ENCODE data around the gene TENM3. TPM values are rescaled to one million over a fixed set of nuclear protein-coding genes. Genes with fewer than 3 reads are reported as not detected.

The TENM3 gene
- total and polyA plus RNA-seq, 12 donors = 2.6 to 54.4 (median 42.8) TPM

GRCh38 chr4:182346250-182346649 lies 103.0 kb downstream of the TENM3 start:
- Histone ChIP-seq H3K4me1 (replicated peaks in 1 of 2) (peaks cover 0 to 4% of the 10 kb centered on the region in 2 donors), H3K27me3 (no peaks in the 10 kb centered on the region), H3K4me3 (no peak overlapping the region), H3K36me3 (replicated peaks in 1 of 2) (no peaks in the 10 kb centered on the region), H3K9me3 (replicated peaks in 1 of 3) (no peaks in the 10 kb centered on the region), H3K27ac (no peak overlapping the region)
- TF ChIP-seq POLR2A (IDR thresholded peaks at IDR 0.05) = no peak
- TF ChIP-seq, protein P1, sequence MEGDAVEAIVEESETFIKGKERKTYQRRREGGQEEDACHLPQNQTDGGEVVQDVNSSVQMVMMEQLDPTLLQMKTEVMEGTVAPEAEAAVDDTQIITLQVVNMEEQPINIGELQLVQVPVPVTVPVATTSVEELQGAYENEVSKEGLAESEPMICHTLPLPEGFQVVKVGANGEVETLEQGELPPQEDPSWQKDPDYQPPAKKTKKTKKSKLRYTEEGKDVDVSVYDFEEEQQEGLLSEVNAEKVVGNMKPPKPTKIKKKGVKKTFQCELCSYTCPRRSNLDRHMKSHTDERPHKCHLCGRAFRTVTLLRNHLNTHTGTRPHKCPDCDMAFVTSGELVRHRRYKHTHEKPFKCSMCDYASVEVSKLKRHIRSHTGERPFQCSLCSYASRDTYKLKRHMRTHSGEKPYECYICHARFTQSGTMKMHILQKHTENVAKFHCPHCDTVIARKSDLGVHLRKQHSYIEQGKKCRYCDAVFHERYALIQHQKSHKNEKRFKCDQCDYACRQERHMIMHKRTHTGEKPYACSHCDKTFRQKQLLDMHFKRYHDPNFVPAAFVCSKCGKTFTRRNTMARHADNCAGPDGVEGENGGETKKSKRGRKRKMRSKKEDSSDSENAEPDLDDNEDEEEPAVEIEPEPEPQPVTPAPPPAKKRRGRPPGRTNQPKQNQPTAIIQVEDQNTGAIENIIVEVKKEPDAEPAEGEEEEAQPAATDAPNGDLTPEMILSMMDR (IDR thresholded peaks at IDR 0.05) = no peak
- no peak for DNase-seq
- intact Hi-C loops (cut with DNase I) = no loop called here
- WGBS, 4 donors = 86 to 97% (median 93%) methylated on average over 7 of the region's 7 CpGs

- DNase-seq = no peak
- Histone ChIP-seq H3K36me3 (replicated peaks in 1 of 2) (no peaks in the 10 kb centered on the region), H3K9me3 (replicated peaks in 1 of 3) (no peaks in the 10 kb centered on the region), H3K4me3 (no peak overlapping the region), H3K4me1 (replicated peaks in 1 of 2) (peaks cover 0 to 4% of the 10 kb centered on the region in 2 donors), H3K27me3 (no peaks in the 10 kb centered on the region), H3K27ac (no peak overlapping the region)
- intact Hi-C loops (cut with DNase I) = no loop called here
- TF ChIP-seq, protein P1 (IDR thresholded peaks at IDR 0.05) = no peak
- TF ChIP-seq POLR2A (IDR thresholded peaks at IDR 0.05) = no peak
- 70 to 81% (median 75%) methylated on average over 11 of the region's 11 CpGs for WGBS, 4 donors
These were observed 103.6 kb downstream of the TENM3 start for GRCh38 chr4:182346675-182347375.

- DNase-seq = no peak
- no peaks in the 10 kb centered on the region for H3K36me3 ChIP-seq (replicated peaks in 1 of 2)
- no peak overlapping the region for H3K4me3 ChIP-seq
- peaks cover 0 to 4% of the 10 kb centered on the region in 2 donors for H3K4me1 ChIP-seq (replicated peaks in 1 of 2)
- intact Hi-C loops (cut with DNase I) = no loop called here
- TF ChIP-seq, protein P1 (IDR thresholded peaks at IDR 0.05) = no peak
- no peak for TF ChIP-seq POLR2A (IDR thresholded peaks at IDR 0.05)
- H3K9me3 ChIP-seq (replicated peaks in 1 of 3) = no peaks in the 10 kb centered on the region
- 63 to 70% (median 67%) methylated on average over 5 of the region's 5 CpGs for WGBS, 4 donors
- H3K27me3 ChIP-seq = no peaks in the 10 kb centered on the region
- no peak overlapping the region for H3K27ac ChIP-seq
These were observed 105.7 kb downstream of the TENM3 start for GRCh38 chr4:182348779-182349326.

DNA sequence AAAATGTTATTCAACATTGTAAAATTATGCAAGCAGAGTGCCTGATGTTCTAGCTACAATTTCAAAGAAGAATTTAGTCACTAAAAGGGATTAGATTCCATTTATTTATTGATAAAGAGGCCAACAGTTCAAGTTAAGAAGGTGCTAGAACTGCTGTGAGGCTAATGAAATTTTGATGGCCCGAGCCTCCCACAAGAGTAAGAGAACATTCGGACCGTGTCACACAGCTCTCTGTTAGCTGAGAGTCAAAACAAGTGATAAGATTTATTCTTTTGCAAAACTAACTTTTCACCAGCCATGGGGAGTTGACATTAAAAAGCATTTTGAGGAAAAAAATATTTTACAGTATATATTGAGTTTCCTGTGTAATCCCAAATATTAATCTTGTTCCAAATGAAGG lies 106.8 kb downstream of the TENM3 start:
- intact Hi-C loops (cut with DNase I) = no loop called here
- H3K27ac ChIP-seq = no peak overlapping the region
- no peaks in the 10 kb centered on the region for H3K36me3 ChIP-seq (replicated peaks in 1 of 2)
- no peak for DNase-seq
- WGBS, 4 donors = 81 to 90% (median 84%) methylated on average over 3 of the region's 3 CpGs
- H3K4me1 ChIP-seq (replicated peaks in 1 of 2) = no peaks in the 10 kb centered on the region
- H3K4me3 ChIP-seq = no peak overlapping the region
- no peaks in the 10 kb centered on the region for H3K27me3 ChIP-seq
- no peak for TF ChIP-seq POLR2A (IDR thresholded peaks at IDR 0.05)
- TF ChIP-seq, protein P1 (IDR thresholded peaks at IDR 0.05) = no peak
- no peaks in the 10 kb centered on the region for H3K9me3 ChIP-seq (replicated peaks in 1 of 3)

All from adrenal gland (tissue), 12 donors.